GM12891 (cell line): Measurements from ENCODE around the gene HERC5.

Source experiments
- POLR2A ChIP-seq: IDR thresholded peaks from 2 replicates; pipeline ENCODE4 v1.6.1; 2011; ENCODE audit warnings: low read depth, low read length, control low read depth
- POLR2AphosphoS5 ChIP-seq: IDR thresholded peaks from 2 replicates; pipeline ENCODE4 v1.6.1; 2011; ENCODE audit warnings: low read depth, low read length, control low read depth
- TAF1 ChIP-seq: IDR thresholded peaks from 2 replicates; pipeline ENCODE4 v1.6.1; 2011; ENCODE audit warnings: low read depth, low read length, control low read depth

- TF ChIP-seq POLR2AphosphoS5, result no peak
- TF ChIP-seq TAF1, result no peak
- TF ChIP-seq POLR2A, result no peak
These were observed 60.9 kb downstream of the HERC5 start for GRCh38 chr4:88517825-88518224.
